Measurements from ENCODE around the gene RABGAP1.
"Not testable (repeated sequence)": the region's sequence is repeated elsewhere in the genome, so short reads cannot be mapped to it uniquely, and the experiment has no call there.

RABGAP1 gene

DNA sequence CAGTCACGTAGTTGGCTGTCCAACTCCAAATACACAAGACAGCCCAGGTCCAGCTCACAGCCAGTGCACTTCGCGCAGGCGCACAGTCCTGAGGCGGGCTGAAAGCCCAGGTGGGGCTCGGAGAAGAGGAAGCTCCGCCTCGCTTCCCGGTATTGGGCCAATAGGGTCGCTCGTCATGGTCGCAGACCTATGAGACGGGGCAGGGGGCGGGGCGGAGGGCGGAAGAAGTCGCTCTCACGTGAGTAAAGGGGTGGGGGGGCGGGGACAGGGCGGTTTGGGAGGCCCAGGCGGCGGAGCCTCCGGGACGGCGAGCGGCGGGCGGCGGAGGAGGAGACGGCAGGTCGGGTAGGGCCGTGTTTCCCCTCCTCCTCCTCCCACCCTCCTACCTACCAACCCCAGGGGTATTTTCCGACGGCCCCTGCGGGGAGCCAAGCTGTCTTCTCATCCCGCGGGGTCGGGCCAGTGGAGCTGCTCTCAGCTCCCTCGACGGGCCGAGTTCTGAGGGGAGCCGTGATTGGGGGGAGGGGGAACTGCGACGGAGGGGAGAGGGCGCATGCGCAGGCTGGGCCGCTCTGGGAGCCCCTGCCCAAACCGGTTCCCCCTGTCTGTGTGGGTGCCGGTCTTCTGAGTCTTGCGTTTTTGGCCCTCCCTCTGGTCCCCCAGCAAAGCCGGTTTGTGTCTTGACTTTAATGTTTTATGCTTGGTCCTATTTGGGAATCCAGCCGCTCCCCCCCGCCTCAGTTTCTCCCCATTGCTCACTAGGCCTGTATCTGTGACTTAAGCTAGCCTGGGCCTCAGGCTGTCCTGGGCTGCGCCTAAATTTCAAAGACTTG is at the start of gene RABGAP1:
Gene RABGAP1 (plus strand): TSS at position 272 of the 833 bp plus-strand sequence. CDS start 16,040 bp downstream, outside the sequence.
- DNase-seq, result peak; percentile 98 to 99

DNA sequence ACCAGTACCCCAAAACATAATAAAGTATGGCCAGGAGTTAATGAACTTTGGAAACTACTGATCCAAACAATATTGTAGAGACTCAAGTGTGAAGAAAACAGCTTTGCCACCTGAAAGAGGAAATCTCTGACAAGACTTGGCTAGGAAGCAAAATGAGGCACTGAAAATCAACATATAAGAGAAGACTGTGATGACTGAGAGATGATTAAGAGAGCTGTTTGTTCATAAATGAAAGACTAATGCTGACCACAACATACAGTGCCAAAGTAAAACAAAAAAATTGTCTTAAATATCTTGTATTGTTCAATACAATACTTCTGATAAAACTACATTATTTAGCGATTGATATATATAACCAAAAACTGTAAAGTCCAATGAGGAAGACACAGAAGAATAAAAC is 42.9 kb upstream of the RABGAP1 start:
- no peak for DNase-seq

DNA sequence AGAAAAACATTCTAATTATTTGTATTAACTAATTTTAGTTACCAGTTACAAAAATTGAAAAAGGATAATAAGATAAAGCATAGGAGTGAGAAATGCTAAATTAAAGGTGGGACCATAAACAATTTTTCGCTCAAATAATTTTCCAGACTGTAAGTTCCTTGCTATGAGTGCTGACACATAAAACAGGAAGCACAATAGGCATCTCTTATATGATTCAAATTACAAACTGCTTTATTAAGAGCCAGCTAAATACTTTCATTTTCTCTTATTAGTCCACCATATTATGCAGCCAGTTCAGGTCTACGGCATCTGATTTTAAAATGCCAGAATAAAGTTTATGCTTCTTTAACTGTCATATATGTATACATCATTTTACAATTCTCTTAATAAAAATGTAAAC is 40.0 kb upstream of the RABGAP1 start:
- no peak for DNase-seq

DNA sequence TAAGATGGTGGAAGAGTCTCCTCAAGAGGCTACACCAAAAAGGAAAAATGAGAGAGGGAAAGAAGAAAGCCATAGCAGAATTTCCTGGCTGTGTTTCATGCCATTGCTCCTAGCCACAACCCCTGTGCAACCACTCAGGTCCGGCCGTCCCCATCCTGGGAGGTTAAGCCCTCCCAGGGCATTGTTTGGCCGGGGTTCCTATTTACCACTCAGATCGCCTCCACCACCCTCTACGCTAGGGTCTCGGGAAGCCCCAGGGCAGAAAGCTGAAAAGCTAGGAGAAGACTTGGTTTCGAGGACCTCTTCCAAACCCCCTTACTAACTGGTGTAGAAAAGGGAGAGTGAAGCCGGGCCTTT is 36.4 kb upstream of the RABGAP1 start:
- peak in 1 of 2 experiments; percentile 31 for DNase-seq

DNA sequence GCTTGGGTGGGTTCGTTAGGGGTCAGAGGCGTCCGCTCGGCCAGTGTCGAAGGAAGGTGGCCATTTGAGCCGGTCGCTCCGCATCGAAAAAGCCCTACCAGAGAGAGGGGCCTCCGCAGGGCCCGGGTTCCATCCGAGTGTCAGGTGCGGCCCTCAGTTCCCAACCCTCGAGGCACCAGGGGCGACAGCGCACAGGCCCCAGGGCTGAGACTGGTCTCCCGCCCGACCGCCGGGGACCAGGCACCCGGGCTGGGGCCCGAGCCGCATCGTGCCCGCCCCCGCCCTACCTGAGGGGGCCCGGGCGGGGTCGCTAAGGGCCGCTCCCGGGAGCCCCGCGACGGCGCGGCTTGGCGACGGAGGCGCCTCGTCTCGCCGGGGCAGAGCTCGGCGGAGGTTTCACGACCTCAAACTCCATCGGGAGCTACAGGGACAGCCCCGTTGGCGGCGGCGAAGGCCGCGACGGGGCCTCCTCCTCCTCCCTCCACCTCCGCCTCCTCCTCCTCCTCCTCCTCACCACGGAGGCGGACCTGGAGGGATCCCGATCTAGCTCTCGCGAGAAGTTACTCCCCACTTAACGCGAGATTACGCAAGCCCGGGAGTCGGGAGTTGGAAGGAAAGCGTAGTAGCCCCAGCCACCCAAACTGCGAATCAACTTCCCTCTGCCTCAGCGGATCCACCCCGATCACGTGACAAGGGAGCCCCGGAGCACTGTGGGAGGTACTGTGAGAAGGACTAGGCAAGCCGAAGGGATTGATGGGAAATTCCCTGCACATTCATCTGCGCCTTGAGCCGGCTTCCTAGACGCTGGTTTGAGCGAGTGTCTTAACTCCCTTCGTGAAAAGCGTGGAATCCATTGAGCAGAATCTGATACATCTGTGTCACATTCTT is 35.8 kb upstream of the RABGAP1 start, which contains the start of gene RC3H2:
Gene RC3H2 (minus strand): TSS at position 537 of the 888 bp plus-strand sequence. CDS start 7,850 bp downstream, outside the sequence.
- DNase-seq, result peak; percentile 99

DNA sequence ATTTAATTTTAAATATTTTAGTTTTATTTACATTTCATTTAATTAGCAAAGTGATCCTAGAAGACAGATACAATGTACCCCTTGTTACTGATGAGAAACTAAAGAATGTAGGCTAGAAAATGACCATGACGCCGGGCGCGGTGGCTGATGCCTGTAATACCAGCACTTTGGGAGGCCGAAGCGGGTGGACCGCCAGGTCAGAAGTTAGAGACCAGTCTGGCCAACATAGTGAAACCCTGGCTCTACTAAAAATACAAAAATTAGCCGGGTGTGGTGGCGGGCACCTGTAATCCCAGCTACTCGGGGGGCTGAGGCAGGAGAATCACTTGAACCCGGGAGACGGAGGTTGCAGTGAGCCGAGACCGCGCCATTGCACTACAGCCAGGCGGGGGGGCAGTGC is 34.7 kb upstream of the RABGAP1 start:
- not testable (repeated sequence) for DNase-seq

DNA sequence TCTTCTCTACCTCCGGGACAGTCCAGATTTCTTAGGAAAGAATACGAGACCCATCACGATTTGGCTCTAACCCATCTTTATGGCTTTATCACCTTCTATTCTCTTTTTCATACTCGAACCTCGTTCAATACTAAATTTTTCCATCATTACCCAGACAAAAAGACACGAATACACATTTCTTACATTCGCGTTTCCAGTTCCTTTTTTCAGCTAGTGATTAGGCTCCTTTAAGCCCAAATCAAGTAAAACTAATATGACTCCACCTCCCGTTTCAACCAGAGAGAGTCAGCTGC is 28.2 kb upstream of the RABGAP1 start:
- no peak for DNase-seq

DNA sequence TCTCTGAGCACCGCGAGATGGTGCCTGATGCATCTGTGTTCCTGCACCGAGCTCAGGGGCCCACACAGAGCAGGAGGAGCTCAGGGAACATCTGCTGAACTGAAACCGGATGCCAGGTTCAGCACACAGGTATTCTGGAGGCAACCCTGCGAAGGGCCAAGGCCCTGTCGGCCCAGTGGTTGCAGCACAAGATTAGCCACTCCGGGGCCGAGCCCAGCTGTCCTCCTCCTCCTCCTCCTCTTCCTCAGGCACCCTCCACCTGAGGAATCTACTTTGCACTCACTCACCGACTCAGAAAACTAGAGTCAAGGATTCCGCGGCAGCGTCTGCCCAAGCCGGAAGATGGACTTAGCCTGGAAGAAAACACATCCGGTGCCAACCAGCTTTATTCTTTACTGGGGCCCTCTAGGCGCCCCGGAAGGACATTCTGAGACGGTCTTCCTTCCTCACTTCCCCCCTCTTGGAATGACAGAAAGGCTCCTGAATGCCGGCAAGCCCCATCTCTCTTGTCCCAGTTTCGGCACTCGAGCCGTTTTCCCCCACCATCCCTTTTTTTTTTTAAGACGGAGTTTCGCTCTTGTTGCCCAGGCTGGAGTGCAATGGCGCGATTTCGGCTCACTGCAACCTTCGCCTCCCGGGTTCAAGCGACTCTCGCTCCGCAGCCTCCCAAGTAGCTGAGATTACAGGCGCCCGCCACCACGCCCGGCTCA is 27.7 kb upstream of the RABGAP1 start, which contains the start of gene ZBTB6:
Gene ZBTB6 (minus strand): TSS at position 360 of the 710 bp plus-strand sequence. CDS start 1,251 bp downstream, outside the sequence.
- peak; percentile 77 to 88 for DNase-seq

DNA sequence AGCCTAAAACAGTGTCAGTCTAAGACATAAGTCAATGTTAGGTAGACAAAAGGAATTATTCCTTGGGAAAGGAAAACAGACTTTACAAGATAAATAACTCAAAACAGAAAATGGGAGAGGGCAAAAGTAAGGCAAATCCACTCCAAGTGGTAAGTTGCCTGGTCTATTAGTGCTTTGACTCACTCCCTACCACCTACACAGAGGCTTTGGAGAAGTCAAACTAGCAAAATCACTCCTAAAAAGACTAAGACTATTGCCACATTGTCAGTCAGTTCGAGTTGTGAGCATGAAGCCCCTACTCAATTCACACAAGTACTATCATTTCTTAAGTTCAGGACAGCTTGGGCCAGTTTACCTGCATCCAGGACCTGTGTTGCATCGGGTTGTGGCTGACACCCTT is 22.5 kb upstream of the RABGAP1 start:
- no peak for DNase-seq

DNA sequence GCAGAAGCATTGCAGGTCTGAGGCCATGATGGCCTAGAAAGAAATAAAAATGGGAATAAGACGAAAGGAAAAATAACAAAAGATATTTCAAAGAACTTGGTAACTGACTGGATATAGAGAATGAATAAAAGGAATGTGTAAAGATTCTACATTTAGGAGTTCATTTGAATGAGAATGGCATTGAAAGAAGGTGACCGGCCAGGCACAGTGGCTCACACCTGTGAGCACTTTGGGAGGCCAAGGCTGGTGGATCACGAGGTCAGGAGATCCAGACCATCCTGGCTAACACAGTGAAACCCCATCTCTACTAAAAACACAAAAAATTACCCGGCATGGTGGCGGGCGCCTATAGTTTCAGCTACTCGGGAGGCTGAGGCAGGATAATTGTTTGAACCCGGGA is 18.1 kb upstream of the RABGAP1 start:
- DNase-seq, result no peak

DNA sequence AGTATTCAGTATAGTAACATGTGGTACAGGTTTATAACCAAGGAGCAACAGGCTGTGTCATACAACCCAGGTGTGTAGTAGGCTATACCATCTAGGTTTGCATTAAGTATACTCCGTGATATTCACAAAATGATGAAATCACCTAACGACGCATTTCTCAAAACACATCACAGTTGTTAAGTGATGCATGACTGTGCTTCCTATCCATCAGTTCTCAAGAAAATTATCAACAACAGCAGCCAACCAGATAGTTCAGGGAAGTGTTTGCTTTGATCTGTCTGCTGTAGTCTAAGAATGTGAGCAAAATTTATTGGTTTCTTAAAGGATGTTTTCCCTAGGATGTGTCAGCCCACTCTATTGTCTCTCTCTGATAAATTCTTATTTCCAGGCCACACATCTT is 16.9 kb upstream of the RABGAP1 start:
- DNase-seq, result no peak

DNA sequence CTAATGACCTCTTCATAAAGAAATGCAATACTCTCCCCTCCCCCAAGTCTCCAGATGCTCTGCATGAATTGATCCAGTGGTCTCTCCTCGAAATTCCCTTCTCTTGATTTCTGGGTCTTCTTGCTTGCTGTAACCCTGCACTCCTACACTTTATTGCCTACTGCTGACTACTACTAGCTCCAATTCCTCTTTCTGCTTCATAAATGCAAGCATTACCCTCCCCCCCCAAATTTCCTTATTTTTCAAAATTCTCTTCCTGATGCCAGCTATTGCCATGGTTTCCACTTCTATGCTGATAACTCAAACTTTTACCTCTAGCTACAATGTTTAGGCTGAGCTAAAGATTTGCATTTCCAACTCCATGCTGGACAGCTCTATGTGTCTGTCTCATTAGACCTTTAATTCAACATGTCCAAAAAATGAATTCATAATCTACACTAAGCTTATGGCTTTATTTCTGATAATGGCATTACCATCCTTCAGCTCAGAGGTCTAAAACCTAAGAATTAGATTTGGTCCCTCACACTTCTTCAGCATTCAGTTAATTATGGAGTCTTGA is 10.9 kb upstream of the RABGAP1 start:
- no peak for DNase-seq

DNA sequence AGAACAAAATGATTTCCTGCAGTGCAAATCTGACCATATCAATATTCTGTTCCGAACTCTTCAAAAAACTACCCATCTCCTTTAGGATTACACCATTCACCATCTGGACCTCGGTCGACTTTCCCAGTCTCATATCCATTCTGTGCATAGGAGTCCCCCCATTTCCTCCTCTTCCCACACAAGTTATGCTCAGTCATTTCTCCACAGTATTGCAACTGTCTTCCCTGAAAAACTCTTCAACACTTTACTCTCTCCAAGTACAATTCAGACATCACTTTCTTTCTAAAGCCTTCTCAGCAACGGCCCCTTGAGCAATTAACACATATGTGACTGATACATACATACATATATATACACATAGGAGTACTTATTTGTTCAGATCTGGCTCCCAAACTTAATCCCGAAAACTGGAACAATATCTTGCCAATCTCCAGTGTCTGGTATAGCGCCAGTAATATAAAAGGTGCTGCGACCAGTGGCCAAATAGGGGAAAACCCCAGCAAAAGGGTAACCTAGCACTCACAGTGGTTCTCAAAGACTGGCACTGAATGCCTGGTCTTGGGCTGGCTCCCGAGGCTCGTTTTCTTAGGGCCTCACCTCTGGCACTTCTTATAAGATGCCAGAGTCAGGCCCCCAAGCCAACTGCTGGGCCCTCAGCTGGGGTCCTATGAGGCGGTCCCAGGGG is 10.1 kb upstream of the RABGAP1 start:
- DNase-seq, result no peak

DNA sequence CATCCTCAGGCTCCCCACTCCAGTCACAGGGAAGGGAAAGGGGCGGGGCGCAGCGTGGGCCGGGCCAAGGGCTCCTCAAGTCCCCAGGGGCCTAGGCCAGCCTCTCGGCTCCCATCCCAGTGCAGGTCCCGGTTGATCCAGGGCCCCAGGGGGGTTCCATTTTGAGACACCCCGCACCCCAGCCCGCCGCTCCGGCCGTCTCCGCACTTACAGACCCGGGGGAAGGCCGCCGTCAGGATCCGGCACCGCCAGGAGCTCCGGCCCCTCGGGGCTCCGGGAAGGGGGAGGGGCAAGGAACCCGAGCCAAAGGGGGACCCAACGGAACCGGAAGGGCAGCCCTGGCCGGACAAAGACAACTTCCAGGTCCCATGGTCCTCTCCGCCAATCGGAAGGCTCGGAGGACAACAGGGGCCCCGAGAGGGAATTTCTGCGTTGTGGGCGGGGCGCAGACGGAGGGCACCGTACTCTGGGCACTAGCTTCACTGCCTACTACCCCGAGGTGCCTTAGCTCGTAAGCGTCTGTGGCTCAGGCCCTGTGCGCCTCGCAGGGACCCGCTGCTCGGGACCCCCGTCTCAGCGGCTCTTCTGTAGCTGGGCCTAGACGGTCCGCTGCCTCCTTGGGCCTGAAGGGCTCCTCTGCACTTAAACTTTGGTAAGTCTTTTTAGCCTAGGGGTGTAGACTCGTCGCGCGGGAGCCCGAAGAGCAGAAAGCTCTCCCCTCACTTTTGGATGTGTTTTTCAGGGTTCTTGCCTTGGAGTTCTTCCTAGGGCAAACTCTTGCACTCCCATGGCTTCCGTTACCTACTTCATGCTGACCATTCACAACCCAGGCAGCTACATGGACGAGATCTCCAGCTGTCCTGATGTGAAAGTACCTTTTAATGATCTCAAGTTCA is 9.3 kb upstream of the RABGAP1 start, which contains the start of gene ZBTB26:
Gene ZBTB26 (minus strand): TSS at position 287 of the 896 bp plus-strand sequence. CDS start 11,578 bp downstream, outside the sequence.
- DNase-seq, result peak; percentile 96

DNA sequence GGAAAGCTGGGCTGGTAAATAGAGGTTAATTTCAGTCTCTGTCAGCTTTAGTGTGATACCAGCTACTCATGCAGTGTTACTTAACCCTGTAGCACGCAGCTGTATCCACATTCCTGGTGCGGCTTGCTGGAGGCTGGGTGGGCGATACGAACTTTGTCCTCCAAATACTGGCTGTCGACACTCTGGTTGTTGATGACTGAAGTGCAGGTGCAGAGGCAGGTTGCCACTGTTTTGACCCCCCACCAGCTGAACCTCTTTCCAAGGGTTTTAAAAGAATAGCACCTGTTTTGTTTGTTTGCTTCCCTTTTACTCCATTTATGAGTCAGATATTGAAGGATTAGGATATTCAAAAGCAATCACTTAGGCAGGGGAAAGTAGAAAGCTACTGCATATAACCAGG is 4.4 kb upstream of the RABGAP1 start:
- DNase-seq, result no peak

DNA sequence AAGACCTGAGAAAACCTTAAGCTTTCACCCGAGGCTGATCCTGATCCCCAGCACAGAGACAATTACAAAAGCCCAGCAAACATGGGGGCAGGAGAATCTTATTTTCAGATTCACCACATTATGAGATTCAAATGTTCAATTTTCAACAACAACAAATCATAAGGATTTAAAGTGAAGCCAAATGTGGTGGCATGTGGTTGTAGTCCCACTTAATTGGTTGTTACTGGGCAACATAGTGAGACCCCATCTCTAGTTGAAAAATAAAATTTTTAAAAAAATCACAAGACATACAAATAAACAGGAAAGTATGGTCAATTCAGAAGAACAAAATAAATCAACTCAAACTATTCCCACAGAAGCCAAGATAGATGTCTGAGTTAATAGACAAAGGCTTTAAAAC is 3.9 kb upstream of the RABGAP1 start:
- DNase-seq, result no peak

DNA sequence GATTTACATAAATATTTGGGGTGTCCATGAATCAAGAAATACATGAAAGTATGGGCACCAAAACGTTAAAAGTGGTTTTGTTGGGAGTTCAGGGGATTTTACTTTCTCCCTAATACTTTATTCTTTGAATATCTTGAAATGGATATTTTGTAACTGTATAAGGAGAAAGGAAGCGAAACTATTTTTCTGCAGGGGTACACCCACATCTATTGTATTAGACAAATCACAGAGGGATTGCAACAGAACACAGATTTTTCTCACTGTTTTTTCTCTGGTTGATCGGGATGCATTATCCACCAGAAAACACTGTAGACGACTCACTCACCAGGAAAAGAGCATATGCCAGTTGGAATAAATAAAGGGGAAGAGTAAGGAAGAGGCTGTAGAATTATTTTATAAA is 1.2 kb upstream of the RABGAP1 start:
- no peak for DNase-seq

DNA sequence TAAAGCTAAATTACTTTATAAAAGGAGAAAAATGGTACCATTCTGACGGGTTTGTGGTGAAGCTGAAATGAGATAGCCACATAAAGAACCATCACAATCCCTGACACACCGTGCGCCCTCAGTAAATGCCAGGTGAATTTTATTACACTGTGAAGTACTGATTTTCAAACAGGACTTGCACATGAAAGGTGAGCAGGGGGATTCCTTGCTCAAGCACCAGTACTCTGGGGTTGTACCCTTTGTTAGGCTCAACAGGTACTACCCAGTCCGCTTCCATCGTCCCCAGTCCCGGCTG is 419 bp upstream of the RABGAP1 start:
- no peak for DNase-seq

DNA sequence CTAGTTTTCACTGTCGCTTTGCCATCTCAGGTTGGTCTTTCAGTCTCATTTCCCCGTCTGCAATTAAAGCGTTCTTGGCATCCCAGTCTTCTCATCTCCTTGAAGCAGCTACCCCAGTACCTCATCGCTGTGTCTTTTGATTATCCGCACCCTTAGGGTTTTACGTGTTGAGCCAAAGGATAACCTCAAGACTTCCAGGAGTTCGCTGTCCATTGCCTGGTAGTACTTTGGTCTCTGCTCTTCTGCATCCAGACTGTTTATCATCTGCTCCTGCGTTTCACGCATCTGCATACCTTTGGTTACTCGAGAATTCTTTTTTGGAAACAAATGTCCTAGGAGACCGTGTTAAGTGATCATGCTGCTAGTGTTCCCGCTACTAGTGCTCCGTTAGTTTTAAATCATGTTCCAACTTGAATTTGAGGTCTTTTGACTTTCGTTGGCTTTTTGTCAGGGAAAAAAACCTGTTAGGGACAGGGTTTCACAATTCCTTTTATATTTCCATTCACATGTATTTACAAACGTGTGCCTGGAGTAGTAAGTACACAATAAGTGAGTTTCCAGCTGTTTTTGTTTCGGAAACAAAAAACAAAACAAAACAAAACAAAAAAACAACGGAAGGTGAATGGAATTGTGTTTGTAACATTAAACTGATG is 888 bp downstream of the RABGAP1 start:
- DNase-seq, result no peak

Measured in SHP77 (cell line).